ENCODE measurements around the gene SYT12. TPM values are rescaled to one million over a fixed set of nuclear protein-coding genes. Genes with fewer than 3 reads are reported as not detected.
A peak's percentile ranks its signal among the peaks of the same experiment; 100 is the strongest.

Gene SYT12
- total RNA-seq, 1 experiment from 2014 or later: 1.9 TPM

DNA sequence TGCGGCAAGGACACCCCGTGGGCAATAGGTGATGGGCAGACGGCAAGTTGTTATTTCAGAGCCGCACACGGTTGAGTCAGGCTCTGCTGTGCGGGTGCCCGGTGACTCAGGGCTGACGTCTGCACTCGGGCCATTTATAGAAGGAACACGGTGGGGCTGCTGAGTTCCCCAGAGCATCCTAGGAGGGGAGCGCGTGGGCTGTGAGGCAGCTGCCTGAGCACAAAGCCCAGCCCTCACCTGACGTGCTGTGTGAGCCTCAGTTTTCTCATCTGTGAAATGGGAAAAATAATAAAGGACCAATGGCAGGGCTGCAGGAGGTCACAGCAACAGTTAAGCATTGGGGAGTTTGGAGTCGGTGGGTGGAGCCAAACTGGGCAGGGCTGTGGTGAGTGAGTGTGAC lies 22.4 kb downstream of the SYT12 start:
- no CpG with 5 or more reads among the region's 14 CpGs for WGBS (ENCODE audit: extremely low coverage, insufficient read length, low lambda C conversion rate)
- no peak overlapping the region for H2BK5ac ChIP-seq (ENCODE audit: insufficient read length, low read length)

More for the DNA sequence above, 22.4 kb downstream of the SYT12 start:
- DNase-seq: no peak
- no peaks in the 10 kb centered on the region; the same call in 1 of the 2 replicates for H3K27me3 Mint-ChIP-seq (ENCODE audit: low read depth)
- Histone ChIP-seq H3K79me1 (ENCODE audit: insufficient read depth, low read depth, low read length, poor library complexity, severe bottlenecking) (no peaks in the 10 kb centered on the region), H3T11ph (ENCODE audit: low read length) (no peak overlapping the region), H3K79me2 (ENCODE audit: insufficient read depth, low read length) (no peaks in the 10 kb centered on the region), H4K8ac (replicated peaks; ENCODE audit: insufficient read length, low read depth, low read length) (no peak overlapping the region), H3K4ac (ENCODE audit: low read depth, low read length) (no peak overlapping the region), H4K91ac (ENCODE audit: insufficient read length, low read depth, low read length) (no peak overlapping the region), H2BK120ac (ENCODE audit: low read depth, low read length, poor library complexity, severe bottlenecking) (no peak overlapping the region), H2AK5ac (ENCODE audit: insufficient read length, low read length) (no peak overlapping the region), H3K4me1 (ENCODE audit: insufficient read depth, low read length) (no peaks in the 10 kb centered on the region), H2BK20ac (ENCODE audit: low read depth, low read length, poor library complexity, severe bottlenecking) (no peak overlapping the region), H4K5ac (ENCODE audit: insufficient read length, low read depth, low read length) (no peak overlapping the region), H3K27ac (ENCODE audit: insufficient read length, low read depth, low read length) (no peak overlapping the region), H2AFZ (ENCODE audit: low read length) (no peak overlapping the region), H3K14ac (ENCODE audit: insufficient read depth, low read length) (no peak overlapping the region), H3K9ac (ENCODE audit: extremely low read depth, insufficient read length, low read length) (no peak overlapping the region), H3K27me3 (ENCODE audit: insufficient read depth, low read length) (no peaks in the 10 kb centered on the region), H3K23me2 (ENCODE audit: insufficient read length, low read depth, low read length, poor library complexity, severe bottlenecking) (peaks cover 3% of the 10 kb centered on the region), H4K20me1 (ENCODE audit: control insufficient read depth, insufficient read depth, insufficient read length) (no peaks in the 10 kb centered on the region), H2BK12ac (ENCODE audit: insufficient read length, low read depth, low read length) (no peak overlapping the region), H3K9me3 (ENCODE audit: control insufficient read depth, low read depth, low read length) (no peaks in the 10 kb centered on the region), H3K56ac (ENCODE audit: insufficient read length, low read depth, low read length) (no peak overlapping the region), H3K18ac (ENCODE audit: insufficient read length, low read depth, low read length) (no peak overlapping the region), H3K4me2 (ENCODE audit: insufficient read depth, insufficient read length, low read length) (no peak overlapping the region), H2BK15ac (ENCODE audit: low read depth, low read length) (no peak overlapping the region), H3K23ac (ENCODE audit: insufficient read length, low read depth, low read length) (no peak overlapping the region)
- H3K27ac Mint-ChIP-seq: peak overlapping the region in 1 of 3 experiments; percentile 32; a peak in 2 of 7 replicates
- no peak overlapping the region for H3K4me3 Mint-ChIP-seq
- no peaks in the 10 kb centered on the region for H3K36me3 Mint-ChIP-seq (ENCODE audit: insufficient read depth in 1 of 3, low read depth in 3 of 3)
- H3K4me1 Mint-ChIP-seq: peaks cover 0 to 6% of the 10 kb centered on the region in 2 experiments; a peak in 1 of 4 replicates
- no peaks in the 10 kb centered on the region for H3K9me3 Mint-ChIP-seq
- TF ChIP-seq, protein P1, sequence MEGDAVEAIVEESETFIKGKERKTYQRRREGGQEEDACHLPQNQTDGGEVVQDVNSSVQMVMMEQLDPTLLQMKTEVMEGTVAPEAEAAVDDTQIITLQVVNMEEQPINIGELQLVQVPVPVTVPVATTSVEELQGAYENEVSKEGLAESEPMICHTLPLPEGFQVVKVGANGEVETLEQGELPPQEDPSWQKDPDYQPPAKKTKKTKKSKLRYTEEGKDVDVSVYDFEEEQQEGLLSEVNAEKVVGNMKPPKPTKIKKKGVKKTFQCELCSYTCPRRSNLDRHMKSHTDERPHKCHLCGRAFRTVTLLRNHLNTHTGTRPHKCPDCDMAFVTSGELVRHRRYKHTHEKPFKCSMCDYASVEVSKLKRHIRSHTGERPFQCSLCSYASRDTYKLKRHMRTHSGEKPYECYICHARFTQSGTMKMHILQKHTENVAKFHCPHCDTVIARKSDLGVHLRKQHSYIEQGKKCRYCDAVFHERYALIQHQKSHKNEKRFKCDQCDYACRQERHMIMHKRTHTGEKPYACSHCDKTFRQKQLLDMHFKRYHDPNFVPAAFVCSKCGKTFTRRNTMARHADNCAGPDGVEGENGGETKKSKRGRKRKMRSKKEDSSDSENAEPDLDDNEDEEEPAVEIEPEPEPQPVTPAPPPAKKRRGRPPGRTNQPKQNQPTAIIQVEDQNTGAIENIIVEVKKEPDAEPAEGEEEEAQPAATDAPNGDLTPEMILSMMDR (conservative IDR thresholded peaks at IDR 0.05): no peak
